LNCaP clone FGC (cell line): ENCODE results near the gene CLDN10.

Experiments
- DNase-seq: peaks from one replicate; pipeline ENCODE4 v3.0.0-alpha.2; 2011; ENCODE audit warnings: low read depth
- H3K4me3 ChIP-seq: 2 replicates; pipeline ENCODE4 v1.5.1; 2011; ENCODE audit warnings: mild to moderate bottlenecking, low read depth, low read length, control low read depth
- CTCF ChIP-seq: IDR thresholded peaks from 2 replicates; pipeline ENCODE4 v1.5.1; 2012; ENCODE audit warnings: mild to moderate bottlenecking; ENCODE audit not compliant: control insufficient read depth, insufficient read depth; ENCODE audit errors: extremely low read depth

Gene CLDN10

GRCh38 chr13:95585867-95586266 lies 33.3 kb downstream of the CLDN10 start:
- H3K4me3 ChIP-seq, result no peak overlapping the region
- TF ChIP-seq CTCF, result no peak

GRCh38 chr13:95588134-95588533 lies 35.6 kb downstream of the CLDN10 start:
- no peak for DNase-seq
- no peak for TF ChIP-seq CTCF
- H3K4me3 ChIP-seq, result no peak overlapping the region

More at GRCh38 chr13:95585867-95586266, 33.3 kb downstream of the CLDN10 start:
- DNase-seq, result no peak

GRCh38 chr13:95588721-95589120 lies 36.2 kb downstream of the CLDN10 start:
- DNase-seq, result no peak
- H3K4me3 ChIP-seq, result no peak overlapping the region
- no peak for TF ChIP-seq CTCF

- no peak for TF ChIP-seq CTCF
- H3K4me3 ChIP-seq, result no peak overlapping the region
- DNase-seq, result no peak
Observed at GRCh38 chr13:95593462-95593861, 40.9 kb downstream of the CLDN10 start.

GRCh38 chr13:95596701-95597100 lies 44.2 kb downstream of the CLDN10 start:
- TF ChIP-seq CTCF, result no peak
- no peak for DNase-seq
- H3K4me3 ChIP-seq, result no peak overlapping the region

- no peak overlapping the region for H3K4me3 ChIP-seq
- DNase-seq, result no peak
- no peak for TF ChIP-seq CTCF
Observed at GRCh38 chr13:95601216-95601615, 48.7 kb downstream of the CLDN10 start.

- no peak overlapping the region for H3K4me3 ChIP-seq
- no peak for TF ChIP-seq CTCF
- no peak for DNase-seq
Observed at GRCh38 chr13:95601906-95602305, 49.4 kb downstream of the CLDN10 start.
